ENCODE data around the gene VWF. TPM values are rescaled to one million over a fixed set of nuclear protein-coding genes. Genes with fewer than 3 reads are reported as not detected.

Gene VWF
- total RNA-seq, 4 donors from 2014 or later: 34.3 to 107 (median 50.3) TPM

- intact Hi-C loops (cut with DNase I; ENCODE audit: low total_unique reads): no loop called here
- no peak within 1 kb of the TSS for H3K4me3 ChIP-seq (ENCODE audit: low read depth, poor library complexity, severe bottlenecking)
- WGBS, 2 donors: 17 to 25% methylated on average over 34 to 42 of the region's 66 CpGs
- no peak for TF ChIP-seq POLR2A (IDR thresholded peaks at IDR 0.05)
- TF ChIP-seq CTCF (IDR thresholded peaks at IDR 0.05): no peak
- DNase-seq (ENCODE audit: low spot score in 2 of 2): no peak
Observed at GRCh38 chr12:5945071-5946008, 179.1 kb downstream of the VWF start, which contains the start of gene ANO2. Gene ANO2, minus strand, starts transcription at chr12:5945259. Its CDS starts 42 bp downstream, at chr12:5945217.

- WGBS, 2 donors: 27 to 28% methylated on average over 12 of the region's 12 CpGs
- H3K4me3 ChIP-seq (ENCODE audit: low read depth, poor library complexity, severe bottlenecking): no peak overlapping the region
- no peak for DNase-seq (ENCODE audit: low spot score in 2 of 2)
- no peak for TF ChIP-seq POLR2A (IDR thresholded peaks at IDR 0.05)
- TF ChIP-seq CTCF (IDR thresholded peaks at IDR 0.05): no peak
- intact Hi-C loops (cut with DNase I; ENCODE audit: low total_unique reads): no loop called here
Observed at GRCh38 chr12:5944688-5945070, 179.8 kb downstream of the VWF start.

GRCh38 chr12:5944053-5944452 lies 180.4 kb downstream of the VWF start:
- no peak overlapping the region for H3K4me3 ChIP-seq (ENCODE audit: low read depth, poor library complexity, severe bottlenecking)
- DNase-seq (ENCODE audit: low spot score in 2 of 2): no peak
- TF ChIP-seq CTCF (IDR thresholded peaks at IDR 0.05) (no peak), POLR2A (IDR thresholded peaks at IDR 0.05) (no peak)
- intact Hi-C loops (cut with DNase I; ENCODE audit: low total_unique reads): no loop called here
- WGBS, 2 donors: 83 to 87% methylated on average over 8 of the region's 8 CpGs

GRCh38 chr12:5941907-5942306 lies 182.6 kb downstream of the VWF start:
- TF ChIP-seq POLR2A (IDR thresholded peaks at IDR 0.05): no peak
- no peak for TF ChIP-seq CTCF (IDR thresholded peaks at IDR 0.05)
- 82 to 98% methylated on average over 3 of the region's 3 CpGs for WGBS, 2 donors
- intact Hi-C loops (cut with DNase I; ENCODE audit: low total_unique reads): no loop called here
- H3K4me3 ChIP-seq (ENCODE audit: low read depth, poor library complexity, severe bottlenecking): no peak overlapping the region
- DNase-seq (ENCODE audit: low spot score in 2 of 2): no peak

- WGBS, 2 donors: 75 to 84% methylated on average over 2 of the region's 4 CpGs
Observed at GRCh38 chr12:5927732-5928516, 196.5 kb downstream of the VWF start.

More at GRCh38 chr12:5927732-5928516, 196.5 kb downstream of the VWF start:
- intact Hi-C loops (cut with DNase I; ENCODE audit: low total_unique reads): no loop called here
- peak in 1 of 2 donors; percentile 64 for DNase-seq (ENCODE audit: low spot score in 2 of 2)
- H3K4me3 ChIP-seq (ENCODE audit: low read depth, poor library complexity, severe bottlenecking): no peak overlapping the region
- TF ChIP-seq CTCF (IDR thresholded peaks at IDR 0.05) (no peak), POLR2A (IDR thresholded peaks at IDR 0.05) (no peak)
